Measurements from ENCODE around the gene TSPAN3. TPM values are rescaled to one million over a fixed set of nuclear protein-coding genes. Genes with fewer than 3 reads are reported as not detected.

TSPAN3 gene
- total RNA-seq, 2 experiments from 2014 or later, result 35.2 to 47.2 TPM

DNA sequence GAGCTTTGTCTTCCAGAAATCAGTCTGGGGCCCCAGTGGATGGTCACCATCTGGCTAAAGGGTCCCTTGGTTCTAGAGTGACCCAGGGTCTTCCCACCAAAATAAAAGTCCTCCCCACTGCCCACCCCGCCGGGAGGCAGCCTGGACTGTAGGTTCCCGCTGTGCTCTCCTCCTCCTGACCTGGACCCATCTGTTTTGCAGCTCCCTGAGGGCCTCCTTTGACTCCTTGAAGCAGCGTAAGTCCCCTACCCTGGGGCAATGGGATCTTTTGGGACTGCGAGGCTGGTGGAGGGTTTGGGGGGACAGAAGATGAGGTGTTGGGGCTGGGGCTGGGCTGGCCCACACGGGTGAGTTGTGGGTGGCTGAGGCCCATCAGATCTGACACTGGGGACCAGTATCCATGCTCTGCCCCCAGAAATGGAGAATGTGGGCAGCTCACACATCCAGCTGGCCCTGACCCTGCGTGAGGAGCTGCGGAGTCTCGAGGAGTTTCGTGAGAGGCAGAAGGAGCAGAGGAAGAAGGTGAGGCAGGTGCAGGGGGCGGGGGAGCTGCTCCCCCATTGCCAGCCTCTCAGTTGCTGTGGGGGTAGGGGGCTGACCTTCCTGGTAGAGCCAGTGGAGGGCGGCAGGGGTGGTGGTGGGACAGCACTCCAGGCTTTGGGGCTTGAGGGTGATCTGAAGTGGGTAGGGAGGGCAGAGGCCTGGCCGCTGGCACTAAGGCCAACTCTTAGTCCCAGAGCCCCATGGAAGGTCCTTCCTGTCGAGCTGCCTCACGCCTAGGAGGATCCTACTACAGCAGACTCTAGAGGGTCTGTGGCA, 45.6 kb downstream of the TSPAN3 start:
- no peaks in the 10 kb centered on the region for H3K36me3 ChIP-seq (ENCODE audit: insufficient read depth, low read length)
- H3K4me2 ChIP-seq (ENCODE audit: low read length), result no peak overlapping the region
- H3K9me3 ChIP-seq (ENCODE audit: low read length), result no peaks in the 10 kb centered on the region
- H2AFZ ChIP-seq (ENCODE audit: low read length), result no peak overlapping the region
- intact Hi-C loops (cut with micrococcal nuclease; ENCODE audit: unreplicated experiment), result loop anchor here (2.0 kb wide), 1 partner anchor 122 kb away; no protein-coding TSS in a partner anchor
- no peak overlapping the region for H3K27ac ChIP-seq (ENCODE audit: low read depth, low read length, poor library complexity, severe bottlenecking)
- no peaks in the 10 kb centered on the region for H3K9me2 ChIP-seq (ENCODE audit: insufficient read depth, low read length)
- ChIA-PET CTCF (ENCODE audit: unreplicated experiment) (no interaction called here), POLR2A (interaction anchor here (1.0 kb wide), 1 partner anchor 84 kb away, joined by 3 read pairs; no protein-coding TSS in a partner anchor)
- H4K20me1 ChIP-seq (ENCODE audit: insufficient read depth, low read length), result no peaks in the 10 kb centered on the region
- no TSS peak for BruUV-seq (replicated peaks)
- no peaks in the 10 kb centered on the region for H3K79me2 ChIP-seq (ENCODE audit: insufficient read depth, low read depth, low read length)
- TF ChIP-seq, protein P1, sequence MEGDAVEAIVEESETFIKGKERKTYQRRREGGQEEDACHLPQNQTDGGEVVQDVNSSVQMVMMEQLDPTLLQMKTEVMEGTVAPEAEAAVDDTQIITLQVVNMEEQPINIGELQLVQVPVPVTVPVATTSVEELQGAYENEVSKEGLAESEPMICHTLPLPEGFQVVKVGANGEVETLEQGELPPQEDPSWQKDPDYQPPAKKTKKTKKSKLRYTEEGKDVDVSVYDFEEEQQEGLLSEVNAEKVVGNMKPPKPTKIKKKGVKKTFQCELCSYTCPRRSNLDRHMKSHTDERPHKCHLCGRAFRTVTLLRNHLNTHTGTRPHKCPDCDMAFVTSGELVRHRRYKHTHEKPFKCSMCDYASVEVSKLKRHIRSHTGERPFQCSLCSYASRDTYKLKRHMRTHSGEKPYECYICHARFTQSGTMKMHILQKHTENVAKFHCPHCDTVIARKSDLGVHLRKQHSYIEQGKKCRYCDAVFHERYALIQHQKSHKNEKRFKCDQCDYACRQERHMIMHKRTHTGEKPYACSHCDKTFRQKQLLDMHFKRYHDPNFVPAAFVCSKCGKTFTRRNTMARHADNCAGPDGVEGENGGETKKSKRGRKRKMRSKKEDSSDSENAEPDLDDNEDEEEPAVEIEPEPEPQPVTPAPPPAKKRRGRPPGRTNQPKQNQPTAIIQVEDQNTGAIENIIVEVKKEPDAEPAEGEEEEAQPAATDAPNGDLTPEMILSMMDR (conservative IDR thresholded peaks at IDR 0.05; ENCODE audit: low read length), result no peak
- TF ChIP-seq EZH2phosphoT487 (IDR thresholded peaks at IDR 0.05; ENCODE audit: borderline replicate concordance, low read depth, low read length), result no peak
- no peak for DNase-seq (ENCODE audit: low spot score)
- peaks cover 7% of the 10 kb centered on the region for H3K4me1 ChIP-seq (ENCODE audit: insufficient read depth, low read length, poor library complexity, severe bottlenecking)
- no peak overlapping the region for H3K4me3 ChIP-seq (ENCODE audit: low read depth, low read length, poor library complexity, severe bottlenecking)

DNA sequence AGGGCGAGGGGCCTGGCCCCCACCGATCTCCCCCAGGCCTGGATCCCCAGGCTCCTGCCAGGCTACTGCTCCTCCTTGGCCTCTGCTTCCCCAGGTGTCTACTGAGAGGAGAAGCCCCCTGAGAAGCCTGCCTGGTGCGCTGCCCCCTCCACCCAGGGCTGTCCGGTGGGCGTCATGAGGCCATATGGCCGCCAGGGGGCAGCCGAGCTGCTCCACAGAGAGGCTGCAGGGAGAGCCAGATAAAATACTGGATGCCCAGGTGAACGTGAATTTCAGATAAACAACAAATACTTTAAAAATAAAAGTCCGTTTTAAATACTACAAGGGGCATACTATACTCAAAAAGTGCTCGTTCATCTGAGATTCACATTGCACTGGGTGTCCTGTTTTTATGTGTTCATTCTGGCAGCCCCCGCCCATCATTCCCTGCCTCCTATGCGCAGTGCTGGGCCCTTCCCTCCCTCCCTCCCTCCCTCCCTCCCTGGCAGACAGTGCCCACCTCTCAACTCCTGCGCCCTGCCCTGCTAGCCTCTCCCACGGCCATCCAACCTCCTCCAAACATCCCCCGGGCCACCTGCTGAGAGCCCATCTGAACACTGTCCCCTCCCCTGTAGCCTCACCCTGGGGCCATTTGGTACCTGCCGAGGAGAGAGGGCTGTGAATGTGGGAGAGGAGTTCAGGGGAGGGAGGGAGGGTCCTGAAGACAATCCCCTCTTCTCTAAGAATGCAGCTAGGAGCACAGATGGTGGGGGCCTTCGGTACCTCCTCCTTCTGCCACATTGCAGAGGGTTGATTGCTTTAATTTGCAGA, 46.4 kb downstream of the TSPAN3 start:
- H3K36me3 ChIP-seq (ENCODE audit: insufficient read depth, low read length), result no peaks in the 10 kb centered on the region
- H3K4me1 ChIP-seq (ENCODE audit: insufficient read depth, low read length, poor library complexity, severe bottlenecking), result peaks cover 14% of the 10 kb centered on the region
- H2AFZ ChIP-seq (ENCODE audit: low read length), result no peak overlapping the region
- TF ChIP-seq, protein P1 (conservative IDR thresholded peaks at IDR 0.05; ENCODE audit: low read length), result peak; percentile 96
- TF ChIP-seq EZH2phosphoT487 (IDR thresholded peaks at IDR 0.05; ENCODE audit: borderline replicate concordance, low read depth, low read length), result no peak
- POLR2A ChIA-PET, result interaction anchor here (1.0 kb wide), 1 partner anchor 83 kb away, joined by 3 read pairs; no protein-coding TSS in a partner anchor
- H3K4me2 ChIP-seq (ENCODE audit: low read length), result no peak overlapping the region
- no peaks in the 10 kb centered on the region for H4K20me1 ChIP-seq (ENCODE audit: insufficient read depth, low read length)
- no TSS peak for BruUV-seq (replicated peaks)
- H3K4me3 ChIP-seq (ENCODE audit: low read depth, low read length, poor library complexity, severe bottlenecking), result no peak overlapping the region
- H3K79me2 ChIP-seq (ENCODE audit: insufficient read depth, low read depth, low read length), result no peaks in the 10 kb centered on the region
- intact Hi-C loops (cut with micrococcal nuclease; ENCODE audit: unreplicated experiment), result loop anchor here (2.0 to 5.0 kb wide), 2 partner anchors 52 to 122 kb away; no protein-coding TSS in a partner anchor
- DNase-seq (ENCODE audit: low spot score), result peak; percentile 71
- H3K27ac ChIP-seq (ENCODE audit: low read depth, low read length, poor library complexity, severe bottlenecking), result no peak overlapping the region
- H3K9me2 ChIP-seq (ENCODE audit: insufficient read depth, low read length), result no peaks in the 10 kb centered on the region
- CTCF ChIA-PET (ENCODE audit: unreplicated experiment), result no interaction called here
- no peaks in the 10 kb centered on the region for H3K9me3 ChIP-seq (ENCODE audit: low read length)

All from OCI-LY7 (cell line).